IMR-90 (cell line): ENCODE results near the gene STIM1. TPM values are rescaled to one million over a fixed set of nuclear protein-coding genes. Genes with fewer than 3 reads are reported as not detected.

ENCODE experiments used
- ATAC-seq: fragments of 200-7000 bp; cut with Tn5 transposase; 2 replicates; pipeline ENCODE4 v1.9.1; 2020; ENCODE audit warnings: low read depth, mild to moderate bottlenecking, moderate library complexity
- BruUV-seq: library from RNA; stranded (reverse); fragments of 400-500 nt; replicated peaks from 2 replicates; lab custom pipeline; 2021; lab: Mats Ljungman, UMichigan
- CTCF ChIA-PET: fragments of 300-600 bp; formaldehyde crosslinking; extraction: SDS; loops from one replicate; lab custom pipeline; 2021; ENCODE audit warnings: antibody characterized with exemption; lab: Yijun Ruan, JAX
- POLR2A ChIA-PET: fragments of 300-600 bp; sonication (Branson Sonifier 250); formaldehyde crosslinking; loops from one replicate; lab custom pipeline; 2022; ENCODE audit warnings: antibody characterized with exemption; ENCODE audit not compliant: unreplicated experiment; lab: Charles Lee
- DNase-seq: peaks from one replicate; pipeline ENCODE4 v3.0.0; 2013
- H2AFZ ChIP-seq: replicated peaks from 2 replicates; pipeline ENCODE3; 2013; ENCODE audit warnings: low read length, mild to moderate bottlenecking; ENCODE audit not compliant: poor library complexity
- H2AK5ac ChIP-seq: 2 replicates; pipeline ENCODE4 v1.6.1; 2013; ENCODE audit warnings: low read depth, low read length, inconsistent platforms
- H2AK9ac ChIP-seq: replicated peaks from 2 replicates; pipeline ENCODE3; 2013; ENCODE audit warnings: mild to moderate bottlenecking, low read depth, low read length, moderate library complexity; ENCODE audit not compliant: poor library complexity
- H2BK120ac ChIP-seq: 2 replicates; pipeline ENCODE4 v1.6.1; 2013; ENCODE audit warnings: low read depth, low read length, inconsistent platforms
- H2BK15ac ChIP-seq: 3 replicates; pipeline ENCODE4 v1.6.1; 2013; ENCODE audit warnings: low read depth, low read length, inconsistent platforms
- H2BK20ac ChIP-seq: 2 replicates; pipeline ENCODE4 v1.6.1; 2013; ENCODE audit warnings: low read depth, mild to moderate bottlenecking, inconsistent platforms, low read length, moderate library complexity
- H2BK5ac ChIP-seq: 2 replicates; pipeline ENCODE4 v1.6.1; 2013; ENCODE audit warnings: mild to moderate bottlenecking, low read depth, low read length, inconsistent platforms; ENCODE audit not compliant: poor library complexity, severe bottlenecking
- H3K14ac ChIP-seq: replicated peaks from 2 replicates; pipeline ENCODE4 v1.6.1; 2013; ENCODE audit warnings: low read depth, low read length, inconsistent platforms
- H3K18ac ChIP-seq: 2 replicates; pipeline ENCODE4 v1.6.1; 2013; ENCODE audit warnings: low read depth, low read length, control low read depth
- H3K23ac ChIP-seq: 2 replicates; pipeline ENCODE4 v1.6.1; 2013; ENCODE audit warnings: low read depth, low read length, inconsistent platforms
- H3K27ac ChIP-seq: 2 replicates; pipeline ENCODE4 v1.5.1; 2013; ENCODE audit warnings: mild to moderate bottlenecking, control low read depth, low read length; ENCODE audit not compliant: insufficient read depth
- H3K27me3 ChIP-seq: 2 replicates; pipeline ENCODE4 v1.6.1; 2013; ENCODE audit warnings: low read length; ENCODE audit not compliant: control insufficient read depth, insufficient read depth
- H3K36me3 ChIP-seq: 2 replicates; pipeline ENCODE4 v1.6.1; 2013; ENCODE audit warnings: low read length, mixed read lengths; ENCODE audit not compliant: control insufficient read depth, insufficient read depth
- H3K4ac ChIP-seq: 2 replicates; pipeline ENCODE4 v1.6.1; 2013; ENCODE audit warnings: low read depth, low read length, inconsistent platforms
- H3K4me1 ChIP-seq: 2 replicates; pipeline ENCODE4 v1.6.1; 2013; ENCODE audit warnings: low read length, mixed read lengths; ENCODE audit not compliant: control insufficient read depth, insufficient read depth
- H3K4me2 ChIP-seq: 2 replicates; pipeline ENCODE4 v1.6.1; 2013; ENCODE audit warnings: low read depth, mild to moderate bottlenecking, control low read depth, low read length, moderate library complexity
- H3K4me3 ChIP-seq: 2 replicates; pipeline ENCODE4 v1.5.1; 2013; ENCODE audit warnings: low read depth, mild to moderate bottlenecking, control low read depth, low read length, moderate library complexity; ENCODE audit not compliant: insufficient read depth
- H3K56ac ChIP-seq: 2 replicates; pipeline ENCODE4 v1.6.1; 2013; ENCODE audit warnings: low read length, inconsistent platforms; ENCODE audit not compliant: insufficient read depth; ENCODE audit errors: extremely low read depth
- H3K79me1 ChIP-seq, 2 experiments: 2 replicates each; pipeline ENCODE4 v1.6.1; 2013; ENCODE audit warnings: low read length in 2 of 2, inconsistent platforms in 1 of 2, low read depth in 1 of 2
- H3K9ac ChIP-seq: 2 replicates; pipeline ENCODE4 v1.6.1; 2013; ENCODE audit warnings: low read depth, low read length, control low read depth
- H3K9me1 ChIP-seq: 2 replicates; pipeline ENCODE4 v1.6.1; 2013; ENCODE audit warnings: low read length, inconsistent platforms; ENCODE audit not compliant: insufficient read depth
- H3K9me3 ChIP-seq: 2 replicates; pipeline ENCODE4 v1.6.1; 2013; ENCODE audit warnings: low read length; ENCODE audit not compliant: control insufficient read depth, insufficient read depth
- H4K20me1 ChIP-seq: 2 replicates; pipeline ENCODE4 v1.6.1; 2013; ENCODE audit warnings: low read length, inconsistent platforms; ENCODE audit not compliant: insufficient read depth
- H4K5ac ChIP-seq: 2 replicates; pipeline ENCODE4 v1.6.1; 2013; ENCODE audit warnings: mild to moderate bottlenecking, low read depth, low read length, control low read depth
- H4K8ac ChIP-seq, 2 experiments: 2 replicates each; pipeline ENCODE4 v1.6.1; 2013; ENCODE audit warnings: low read depth in 2 of 2, low read length in 2 of 2, control low read depth in 1 of 2, inconsistent platforms in 1 of 2
- H4K91ac ChIP-seq: 2 replicates; pipeline ENCODE4 v1.6.1; 2013; ENCODE audit warnings: low read depth, low read length, inconsistent platforms; ENCODE audit not compliant: insufficient read depth
- BHLHE40 ChIP-seq: fragments of 150-350 bp; IDR thresholded peaks from 2 replicates; pipeline ENCODE4 v1.6.1; 2016; ENCODE audit warnings: mild to moderate bottlenecking, low read depth, low read length
- CEBPB ChIP-seq: IDR thresholded peaks from 2 replicates; pipeline ENCODE4 v1.6.1; 2012; ENCODE audit warnings: low read depth, low read length, improper control_type of control experiment
- CHD1 ChIP-seq: IDR thresholded peaks from 2 replicates; pipeline ENCODE4 v1.6.1; 2012; ENCODE audit warnings: low read depth, low read length, improper control_type of control experiment
- FOS ChIP-seq: fragments of 150-350 bp; IDR thresholded peaks from 2 replicates; pipeline ENCODE4 v1.6.1; 2016; ENCODE audit warnings: low read depth, low read length
- MAFK ChIP-seq: IDR thresholded peaks from 2 replicates; pipeline ENCODE4 v1.6.1; 2012; ENCODE audit warnings: low read depth, low read length, improper control_type of control experiment
- MAZ ChIP-seq: IDR thresholded peaks from 2 replicates; pipeline ENCODE4 v1.6.1; 2012; ENCODE audit warnings: low read depth, mild to moderate bottlenecking, low read length, improper control_type of control experiment, moderate library complexity, borderline replicate concordance
- MXI1 ChIP-seq: IDR thresholded peaks from 2 replicates; pipeline ENCODE4 v1.6.1; 2012; ENCODE audit warnings: low read depth, mild to moderate bottlenecking, low read length, moderate library complexity, borderline replicate concordance
- NFE2L2 ChIP-seq: fragments of 150-350 bp; IDR thresholded peaks from 2 replicates; pipeline ENCODE4 v1.6.1; 2016; ENCODE audit warnings: low read depth, mild to moderate bottlenecking, low read length
- POLR2A ChIP-seq: IDR thresholded peaks from 2 replicates; pipeline ENCODE4 v1.6.1; 2012; ENCODE audit warnings: mild to moderate bottlenecking, low read depth, low read length
- RAD21 ChIP-seq: IDR thresholded peaks from 2 replicates; pipeline ENCODE4 v1.6.1; 2012; ENCODE audit warnings: low read length, improper control_type of control experiment
- RCOR1 ChIP-seq: IDR thresholded peaks from 2 replicates; pipeline ENCODE4 v1.6.1; 2012; ENCODE audit warnings: mild to moderate bottlenecking, low read length, improper control_type of control experiment; ENCODE audit not compliant: insufficient replicate concordance
- RFX5 ChIP-seq: IDR thresholded peaks from 2 replicates; pipeline ENCODE4 v1.8.0; 2012; ENCODE audit warnings: low read depth, mild to moderate bottlenecking, low read length, moderate library complexity
- SMC3 ChIP-seq: fragments of 150-350 bp; IDR thresholded peaks from 2 replicates; pipeline ENCODE4 v1.6.1; 2016; ENCODE audit warnings: low read depth, mild to moderate bottlenecking, antibody characterized with exemption, low read length, moderate library complexity
- USF2 ChIP-seq: fragments of 150-350 bp; IDR thresholded peaks from 2 replicates; pipeline ENCODE4 v1.6.1; 2017; ENCODE audit warnings: mild to moderate bottlenecking, antibody characterized with exemption, low read length, low read depth
- WGBS, 2 experiments: methylation state at CpG; one replicate each; pipeline versions ENCODE4 v1.1.5 to v1.1.7; 2013; ENCODE audit warnings: missing lambda C conversion rate in 2 of 2; ENCODE audit not compliant: insufficient read length in 1 of 2; ENCODE audit errors: extremely low coverage in 2 of 2; 5-methylcytosine and 5-hydroxymethylcytosine counted together
- dilution Hi-C: fragments of 300-500 bp; cut with HindIII; formaldehyde crosslinking; loops from one replicate; pipeline ENCODE4 v1.14.3; 2018; ENCODE audit warnings: low sequenced_read_pairs; ENCODE audit not compliant: unreplicated experiment
- in situ Hi-C: fragments of 300-500 bp; cut with MboI; formaldehyde crosslinking; loops from 3 replicates; pipeline ENCODE4 v1.14.3; 2019; ENCODE audit warnings: low sequenced_read_pairs, inconsistent platforms, mixed read lengths
- intact Hi-C: fragments of 100-400 bp; cut with micrococcal nuclease; formaldehyde crosslinking; loops from 2 replicates; pipeline ENCODE4 v1.10.0; 2022
- polyA plus RNA-seq, 3 experiments: library from polyadenylated mRNA; depleted of rRNA; stranded (reverse); fragments of >200 nt; gene quantifications; 2 replicates each; pipeline ENCODE4 v1.2.3, GENCODE V29; 2012; ENCODE audit warnings: low replicate concordance in 1 of 3
- total RNA-seq: library from RNA; depleted of rRNA; stranded (reverse); fragments of >200 nt; gene quantifications from 2 replicates; pipeline ENCODE4 v1.2.3, GENCODE V29; 2012
- TF ChIP-seq, protein P1 (sequence below): fragments of 150-350 bp; IDR thresholded peaks from 2 replicates; pipeline ENCODE4 v1.6.1; 2016; ENCODE audit warnings: low read depth, mild to moderate bottlenecking, low read length, moderate library complexity, borderline replicate concordance
- TF ChIP-seq, protein P2 (sequence below): conservative IDR thresholded peaks from 2 replicates; pipeline ENCODE4 v1.5.1; 2012; ENCODE audit warnings: mild to moderate bottlenecking, low read depth, low read length, improper control_type of control experiment

Gene STIM1
- total and polyA plus RNA-seq, 2 of the 4 experiments (the other 2 are of a cell fraction) = 17.9 to 23.0 TPM

GRCh38 chr11:3879967-3880542, 24.6 kb downstream of the STIM1 start:
- no peak overlapping the region for H2BK5ac ChIP-seq
- no peak for TF ChIP-seq MAZ
- no peak for TF ChIP-seq BHLHE40
- TF ChIP-seq MXI1 = no peak
- TF ChIP-seq, protein P1, sequence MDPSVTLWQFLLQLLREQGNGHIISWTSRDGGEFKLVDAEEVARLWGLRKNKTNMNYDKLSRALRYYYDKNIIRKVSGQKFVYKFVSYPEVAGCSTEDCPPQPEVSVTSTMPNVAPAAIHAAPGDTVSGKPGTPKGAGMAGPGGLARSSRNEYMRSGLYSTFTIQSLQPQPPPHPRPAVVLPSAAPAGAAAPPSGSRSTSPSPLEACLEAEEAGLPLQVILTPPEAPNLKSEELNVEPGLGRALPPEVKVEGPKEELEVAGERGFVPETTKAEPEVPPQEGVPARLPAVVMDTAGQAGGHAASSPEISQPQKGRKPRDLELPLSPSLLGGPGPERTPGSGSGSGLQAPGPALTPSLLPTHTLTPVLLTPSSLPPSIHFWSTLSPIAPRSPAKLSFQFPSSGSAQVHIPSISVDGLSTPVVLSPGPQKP = no peak
- no peak for TF ChIP-seq MAFK
- TF ChIP-seq POLR2A = no peak
- TF ChIP-seq USF2 = no peak
- TF ChIP-seq RAD21 = no peak
- TF ChIP-seq RCOR1 = no peak
- no peak for TF ChIP-seq SMC3
- no peak for TF ChIP-seq FOS
- no peak for TF ChIP-seq CHD1
- no peak for TF ChIP-seq CEBPB
- TF ChIP-seq, protein P2, sequence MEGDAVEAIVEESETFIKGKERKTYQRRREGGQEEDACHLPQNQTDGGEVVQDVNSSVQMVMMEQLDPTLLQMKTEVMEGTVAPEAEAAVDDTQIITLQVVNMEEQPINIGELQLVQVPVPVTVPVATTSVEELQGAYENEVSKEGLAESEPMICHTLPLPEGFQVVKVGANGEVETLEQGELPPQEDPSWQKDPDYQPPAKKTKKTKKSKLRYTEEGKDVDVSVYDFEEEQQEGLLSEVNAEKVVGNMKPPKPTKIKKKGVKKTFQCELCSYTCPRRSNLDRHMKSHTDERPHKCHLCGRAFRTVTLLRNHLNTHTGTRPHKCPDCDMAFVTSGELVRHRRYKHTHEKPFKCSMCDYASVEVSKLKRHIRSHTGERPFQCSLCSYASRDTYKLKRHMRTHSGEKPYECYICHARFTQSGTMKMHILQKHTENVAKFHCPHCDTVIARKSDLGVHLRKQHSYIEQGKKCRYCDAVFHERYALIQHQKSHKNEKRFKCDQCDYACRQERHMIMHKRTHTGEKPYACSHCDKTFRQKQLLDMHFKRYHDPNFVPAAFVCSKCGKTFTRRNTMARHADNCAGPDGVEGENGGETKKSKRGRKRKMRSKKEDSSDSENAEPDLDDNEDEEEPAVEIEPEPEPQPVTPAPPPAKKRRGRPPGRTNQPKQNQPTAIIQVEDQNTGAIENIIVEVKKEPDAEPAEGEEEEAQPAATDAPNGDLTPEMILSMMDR = no peak
- no peak for TF ChIP-seq RFX5
- no peak for TF ChIP-seq NFE2L2
- no peaks in the 10 kb centered on the region for H3K36me3 ChIP-seq
- H2BK20ac ChIP-seq = no peak overlapping the region
- H3K4me1 ChIP-seq = peaks cover 7% of the 10 kb centered on the region; the same call in 1 of the 2 replicates
- in situ Hi-C loops (no loop called here), dilution Hi-C loops (no loop called here), intact Hi-C loops (no loop called here)
- H3K9me3 ChIP-seq = no peaks in the 10 kb centered on the region
- H4K20me1 ChIP-seq = peaks cover 10% of the 10 kb centered on the region; the same call in 1 of the 2 replicates
- no peak overlapping the region for H4K91ac ChIP-seq
- no peak overlapping the region for H3K23ac ChIP-seq
- no peak overlapping the region for H2AK9ac ChIP-seq
- no peak overlapping the region for H4K8ac ChIP-seq
- CTCF ChIA-PET = interaction anchor here (0.7 to 1.1 kb wide), 2 partner anchors 37 to 58 kb away, joined by 3 read pairs; no protein-coding TSS in a partner anchor
- POLR2A ChIA-PET = no interaction called here
- no peak overlapping the region for H3K14ac ChIP-seq
- 100% methylated on average over 1 of the region's 2 CpGs; no CpG with 5 or more reads in 1 of the 2 experiments for WGBS, 2 experiments
- no peak overlapping the region for H3K4me2 ChIP-seq
- no peak overlapping the region for H2BK120ac ChIP-seq
- H3K79me1 ChIP-seq = peaks cover 27 to 35% of the 10 kb centered on the region in 2 experiments
- H3K27ac ChIP-seq = no peak overlapping the region
- peaks cover 3% of the 10 kb centered on the region; the same call in 1 of the 2 replicates for H3K9me1 ChIP-seq
- ATAC-seq = no peak
- no peak overlapping the region for H3K9ac ChIP-seq
- no peak overlapping the region for H3K18ac ChIP-seq
- H3K56ac ChIP-seq = no peak overlapping the region
- H3K4me3 ChIP-seq = no peak overlapping the region
- no peak overlapping the region for H2AFZ ChIP-seq
- H2BK15ac ChIP-seq = no peak overlapping the region
- H2AK5ac ChIP-seq = no peak overlapping the region
- H4K5ac ChIP-seq = no peak overlapping the region
- no peak for DNase-seq
- H3K4ac ChIP-seq = no peak overlapping the region
- BruUV-seq = no TSS peak
- H3K27me3 ChIP-seq = no peaks in the 10 kb centered on the region
